HG02571 (cell line): ENCODE data around the gene TMEM115.

Experiments
- ATAC-seq: cut with Tn5 transposase; IDR thresholded peaks from one replicate; pipeline ENCODE4 v1.9.1; 2021; ENCODE audit warnings: mild to moderate bottlenecking, moderate library complexity; ENCODE audit not compliant: unreplicated experiment

The TMEM115 gene

GRCh38 chr3:50353245-50354004 lies 5.9 kb downstream of the TMEM115 start:
- no peak for ATAC-seq

GRCh38 chr3:50352781-50353180 lies 6.5 kb downstream of the TMEM115 start:
- ATAC-seq, result no peak

- no peak for ATAC-seq
Observed at GRCh38 chr3:50351323-50351697, 8.0 kb downstream of the TMEM115 start.

GRCh38 chr3:50350527-50351322 lies 8.6 kb downstream of the TMEM115 start, which contains the start of the genes CYB561D2 and NPRL2:
Gene CYB561D2, plus strand, starts transcription at chr3:50350862. Its CDS starts 572 bp downstream, at chr3:50351434.
Gene NPRL2, minus strand, starts transcription at chr3:50350775. Its CDS starts 123 bp downstream, at chr3:50350652.
- ATAC-seq, result peak; percentile 87

- ATAC-seq, result no peak
Observed at GRCh38 chr3:50350213-50350526, 9.2 kb downstream of the TMEM115 start.

GRCh38 chr3:50347187-50347813 lies 12.0 kb downstream of the TMEM115 start:
- ATAC-seq, result no peak

- ATAC-seq, result no peak
Observed at GRCh38 chr3:50345586-50346234, 13.6 kb downstream of the TMEM115 start, which contains the start of gene ZMYND10. Gene ZMYND10, minus strand, starts transcription at chr3:50345732. Its CDS starts 153 bp downstream, at chr3:50345579.

GRCh38 chr3:50345008-50345407 lies 14.3 kb downstream of the TMEM115 start:
- ATAC-seq, result no peak

- ATAC-seq, result no peak
Observed at GRCh38 chr3:50342813-50343633, 16.3 kb downstream of the TMEM115 start.

GRCh38 chr3:50341996-50342650 lies 17.2 kb downstream of the TMEM115 start:
- no peak for ATAC-seq

GRCh38 chr3:50341537-50341936 lies 17.8 kb downstream of the TMEM115 start:
- no peak for ATAC-seq

- ATAC-seq, result no peak
Observed at GRCh38 chr3:50340448-50341329, 18.6 kb downstream of the TMEM115 start, which contains the start of gene RASSF1. Gene RASSF1, minus strand, starts transcription at chr3:50340836. Its CDS starts 31 bp downstream, at chr3:50340805.

GRCh38 chr3:50340147-50340447 lies 19.2 kb downstream of the TMEM115 start:
- no peak for ATAC-seq

- no peak for ATAC-seq
Observed at GRCh38 chr3:50339485-50340146, 19.7 kb downstream of the TMEM115 start.

GRCh38 chr3:50338965-50339364 lies 20.4 kb downstream of the TMEM115 start:
- no peak for ATAC-seq

GRCh38 chr3:50337175-50337861 lies 22.0 kb downstream of the TMEM115 start:
- peak; percentile 79 for ATAC-seq

- peak; percentile 30 for ATAC-seq
Observed at GRCh38 chr3:50336452-50337174, 22.7 kb downstream of the TMEM115 start.
